Nephron (organoid): ENCODE measurements around the gene BPIFB4.

Source experiments
- H3K27ac Mint-ChIP-seq, 3 experiments: 2 replicates each; pipeline ENCODE4 v1.8.0; 2020; ENCODE audit warnings: mixed read lengths in 3 of 3, mild to moderate bottlenecking in 2 of 3, moderate library complexity in 1 of 3
- H3K27me3 Mint-ChIP-seq: 2 replicates; pipeline ENCODE4 v1.8.0; 2021; ENCODE audit warnings: low read depth, mild to moderate bottlenecking, moderate library complexity, mixed read lengths
- H3K36me3 Mint-ChIP-seq: 2 replicates; pipeline ENCODE4 v1.8.0; 2020; ENCODE audit warnings: low read depth, mixed read lengths
- H3K4me1 Mint-ChIP-seq: 2 replicates; pipeline ENCODE4 v1.8.0; 2020; ENCODE audit warnings: mixed read lengths
- H3K4me3 Mint-ChIP-seq, 3 experiments: 2 replicates each; pipeline ENCODE4 v1.8.0; 2020; ENCODE audit warnings: mild to moderate bottlenecking in 3 of 3, mixed read lengths in 3 of 3, moderate library complexity in 2 of 3
- H3K9me3 Mint-ChIP-seq: 2 replicates; pipeline ENCODE4 v1.8.0; 2020; ENCODE audit warnings: mixed read lengths
- TF ChIP-seq, protein P1 (sequence below), 3 experiments: fragments of 200-600 bp; sonication (generic); IDR thresholded peaks; one replicate each; pipeline ENCODE4 v1.5.0; 2021; ENCODE audit warnings: antibody characterized with exemption in 3 of 3; ENCODE audit not compliant: unreplicated experiment in 3 of 3

The BPIFB4 gene

DNA sequence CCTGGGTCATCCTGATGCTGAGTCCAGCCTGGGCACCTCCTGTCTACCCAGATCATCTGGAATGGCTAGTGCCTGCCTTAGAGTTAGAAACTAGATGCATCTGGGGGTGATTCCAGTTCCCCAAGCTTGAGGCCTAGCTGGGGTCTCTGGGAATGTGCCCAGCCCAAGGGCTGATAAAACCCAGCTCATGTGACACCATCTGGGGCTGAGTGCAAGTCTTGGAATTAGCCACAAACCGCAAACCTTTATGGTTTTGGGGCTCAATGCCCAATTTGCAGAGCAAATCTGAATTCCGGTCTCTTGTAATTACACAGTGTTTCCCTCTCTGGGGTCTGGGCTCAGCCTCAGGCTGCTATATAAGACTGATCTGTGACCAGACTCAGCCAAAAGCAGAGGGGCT lies at the start of gene BPIFB4:
BPIFB4 (plus strand) TSS at position 385 of the 400 bp plus-strand sequence. CDS start 1,884 bp downstream, outside the sequence.
- Mint-ChIP-seq H3K36me3 (no peaks in the 10 kb centered on the region), H3K27ac (no peak within 1 kb of the TSS), H3K9me3 (no peaks in the 10 kb centered on the region), H3K4me1 (no peaks in the 10 kb centered on the region), H3K27me3 (peaks cover 26% of the 10 kb centered on the region), H3K4me3 (no peak within 1 kb of the TSS)
- TF ChIP-seq, protein P1, sequence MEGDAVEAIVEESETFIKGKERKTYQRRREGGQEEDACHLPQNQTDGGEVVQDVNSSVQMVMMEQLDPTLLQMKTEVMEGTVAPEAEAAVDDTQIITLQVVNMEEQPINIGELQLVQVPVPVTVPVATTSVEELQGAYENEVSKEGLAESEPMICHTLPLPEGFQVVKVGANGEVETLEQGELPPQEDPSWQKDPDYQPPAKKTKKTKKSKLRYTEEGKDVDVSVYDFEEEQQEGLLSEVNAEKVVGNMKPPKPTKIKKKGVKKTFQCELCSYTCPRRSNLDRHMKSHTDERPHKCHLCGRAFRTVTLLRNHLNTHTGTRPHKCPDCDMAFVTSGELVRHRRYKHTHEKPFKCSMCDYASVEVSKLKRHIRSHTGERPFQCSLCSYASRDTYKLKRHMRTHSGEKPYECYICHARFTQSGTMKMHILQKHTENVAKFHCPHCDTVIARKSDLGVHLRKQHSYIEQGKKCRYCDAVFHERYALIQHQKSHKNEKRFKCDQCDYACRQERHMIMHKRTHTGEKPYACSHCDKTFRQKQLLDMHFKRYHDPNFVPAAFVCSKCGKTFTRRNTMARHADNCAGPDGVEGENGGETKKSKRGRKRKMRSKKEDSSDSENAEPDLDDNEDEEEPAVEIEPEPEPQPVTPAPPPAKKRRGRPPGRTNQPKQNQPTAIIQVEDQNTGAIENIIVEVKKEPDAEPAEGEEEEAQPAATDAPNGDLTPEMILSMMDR (IDR thresholded peaks at IDR 0.05; ENCODE audit: unreplicated experiment in 3 of 3) = no peak

- Mint-ChIP-seq H3K4me3 (no peak overlapping the region), H3K36me3 (no peaks in the 10 kb centered on the region), H3K9me3 (peaks cover 5% of the 10 kb centered on the region), H3K27ac (no peak overlapping the region), H3K4me1 (no peaks in the 10 kb centered on the region), H3K27me3 (peaks cover 19% of the 10 kb centered on the region)
- TF ChIP-seq, protein P1 (IDR thresholded peaks at IDR 0.05; ENCODE audit: unreplicated experiment in 3 of 3) = no peak
Observed at GRCh38 chr20:33030076-33030475, 49.4 kb upstream of the BPIFB4 start.

- no peaks in the 10 kb centered on the region for H3K4me1 Mint-ChIP-seq
- TF ChIP-seq, protein P1 (IDR thresholded peaks at IDR 0.05; ENCODE audit: unreplicated experiment in 3 of 3) = no peak
- peaks cover 19% of the 10 kb centered on the region for H3K27me3 Mint-ChIP-seq
- no peak overlapping the region for H3K27ac Mint-ChIP-seq
- H3K9me3 Mint-ChIP-seq = peaks cover 5% of the 10 kb centered on the region
- no peaks in the 10 kb centered on the region for H3K36me3 Mint-ChIP-seq
- no peak overlapping the region for H3K4me3 Mint-ChIP-seq
Observed at GRCh38 chr20:33030569-33030968, 48.9 kb upstream of the BPIFB4 start.

DNA sequence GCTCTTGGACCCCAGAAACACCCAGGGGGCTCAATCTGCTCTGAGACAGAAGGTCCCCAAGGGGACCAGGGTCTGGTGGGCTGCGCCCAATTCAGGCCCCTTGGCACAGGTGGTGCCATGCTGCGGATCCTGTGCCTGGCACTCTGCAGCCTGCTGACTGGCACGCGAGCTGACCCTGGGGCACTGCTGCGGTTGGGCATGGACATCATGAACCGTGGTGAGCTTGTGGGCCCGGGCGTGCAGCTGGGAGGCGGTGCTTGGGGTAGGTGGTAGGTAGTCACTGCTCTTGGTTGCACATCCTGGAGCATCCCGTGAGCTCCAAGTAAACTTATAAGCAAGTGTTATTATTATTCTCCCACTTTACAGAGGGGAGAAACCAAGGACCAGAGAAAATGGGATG lies 47.9 kb upstream of the BPIFB4 start, which contains the start of gene BPIFB6:
BPIFB6 (plus strand) TSS at position 118 of the 400 bp plus-strand sequence; CDS start at position 118, 0 bp downstream.
- TF ChIP-seq, protein P1 (IDR thresholded peaks at IDR 0.05; ENCODE audit: unreplicated experiment in 3 of 3) = no peak

GRCh38 chr20:33032555-33032954 lies 46.9 kb upstream of the BPIFB4 start:
- no peaks in the 10 kb centered on the region for H3K4me1 Mint-ChIP-seq
- H3K27ac Mint-ChIP-seq = no peak overlapping the region
- no peaks in the 10 kb centered on the region for H3K36me3 Mint-ChIP-seq
- peaks cover 5% of the 10 kb centered on the region for H3K9me3 Mint-ChIP-seq
- peaks cover 29% of the 10 kb centered on the region for H3K27me3 Mint-ChIP-seq
- no peak overlapping the region for H3K4me3 Mint-ChIP-seq
- TF ChIP-seq, protein P1 (IDR thresholded peaks at IDR 0.05; ENCODE audit: unreplicated experiment in 3 of 3) = no peak

More for the DNA sequence above, 47.9 kb upstream of the BPIFB4 start, which contains the start of gene BPIFB6:
- Mint-ChIP-seq H3K27me3 (peaks cover 19% of the 10 kb centered on the region), H3K4me1 (no peaks in the 10 kb centered on the region), H3K9me3 (peaks cover 5% of the 10 kb centered on the region), H3K36me3 (no peaks in the 10 kb centered on the region), H3K27ac (no peak within 1 kb of the TSS), H3K4me3 (no peak within 1 kb of the TSS)

DNA sequence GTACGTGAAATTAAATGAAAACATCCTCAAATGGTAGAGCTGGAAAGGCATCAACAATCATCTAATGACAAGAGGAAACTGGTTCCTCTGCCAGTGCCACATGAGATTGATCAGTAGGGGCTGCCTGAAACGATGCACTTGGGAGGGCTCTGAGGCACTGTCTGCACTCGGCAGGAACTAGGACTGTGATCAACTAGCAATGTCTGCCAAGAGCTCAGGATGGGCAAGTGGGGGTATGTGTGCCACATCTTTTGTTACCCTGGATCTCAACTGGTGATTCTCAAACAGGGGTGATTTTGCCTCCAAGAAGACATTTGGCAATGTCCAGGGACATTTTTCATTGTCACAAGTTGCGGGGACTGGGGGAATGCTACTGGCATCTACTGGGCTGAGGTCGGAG lies 46.1 kb upstream of the BPIFB4 start:
- Mint-ChIP-seq H3K4me3 (no peak overlapping the region), H3K27ac (no peak overlapping the region), H3K4me1 (no peaks in the 10 kb centered on the region), H3K36me3 (no peaks in the 10 kb centered on the region), H3K27me3 (peaks cover 37% of the 10 kb centered on the region), H3K9me3 (peaks cover 5% of the 10 kb centered on the region)
- TF ChIP-seq, protein P1 (IDR thresholded peaks at IDR 0.05; ENCODE audit: unreplicated experiment in 3 of 3) = no peak
